H1 (cell line): Measurements from ENCODE around the gene GAD2. TPM values are rescaled to one million over a fixed set of nuclear protein-coding genes. Genes with fewer than 3 reads are reported as not detected.

ENCODE experiments used
- CTCF ChIA-PET: fragments of 300-600 bp; sonication (Branson Sonifier 250); formaldehyde crosslinking; loops from one replicate; lab custom pipeline; 2021; ENCODE audit not compliant: partially characterized antibody; lab: Charles Lee
- POLR2A ChIA-PET: fragments of 300-600 bp; sonication (Branson Sonifier 250); formaldehyde crosslinking; loops from one replicate; lab custom pipeline; 2021; ENCODE audit warnings: inconsistent platforms; ENCODE audit not compliant: partially characterized antibody; lab: Charles Lee
- DNase-seq, 2 experiments: peaks; one replicate each; pipeline versions ENCODE4 v3.0.0 to v3.0.0-alpha.2; 2010 to 2022; ENCODE audit warnings: low spot score in 2 of 2, low read depth in 1 of 2, mixed read lengths in 1 of 2
- FAIRE-seq: peaks from 2 replicates; lab custom pipeline; 2011; peaks lifted over from hg19 to GRCh38; lab: Jason Lieb, UNC
- H2AFZ ChIP-seq: 2 replicates; pipeline ENCODE4 v1.8.1; 2012; ENCODE audit warnings: low read length, inconsistent platforms
- H2AK5ac ChIP-seq: 2 replicates; pipeline ENCODE4 v1.6.1; 2013; ENCODE audit warnings: low read depth, low read length
- H2BK120ac ChIP-seq: replicated peaks from 2 replicates; pipeline ENCODE3; 2013; ENCODE audit warnings: low read depth, low read length, inconsistent platforms
- H2BK12ac ChIP-seq: 2 replicates; pipeline ENCODE4 v1.6.1; 2013; ENCODE audit warnings: low read depth, low read length
- H2BK15ac ChIP-seq: 2 replicates; pipeline ENCODE4 v1.6.1; 2013; ENCODE audit warnings: low read length
- H2BK20ac ChIP-seq: 2 replicates; pipeline ENCODE4 v1.6.1; 2013; ENCODE audit warnings: low read length
- H2BK5ac ChIP-seq: 2 replicates; pipeline ENCODE4 v1.6.1; 2013; ENCODE audit warnings: low read depth, low read length
- H3K14ac ChIP-seq: 2 replicates; pipeline ENCODE4 v1.6.1; 2013; ENCODE audit warnings: inconsistent platforms; ENCODE audit not compliant: insufficient read length
- H3K18ac ChIP-seq: 2 replicates; pipeline ENCODE4 v1.6.1; 2013; ENCODE audit warnings: low read length; ENCODE audit errors: extremely low read depth
- H3K23ac ChIP-seq: 2 replicates; pipeline ENCODE4 v1.6.1; 2013; ENCODE audit warnings: inconsistent platforms; ENCODE audit not compliant: insufficient read length
- H3K23me2 ChIP-seq: 2 replicates; pipeline ENCODE4 v1.6.1; 2013; ENCODE audit warnings: low read depth, low read length
- H3K27ac ChIP-seq: 2 replicates; pipeline ENCODE4 v1.6.1; 2011; ENCODE audit warnings: low read depth, low read length, inconsistent platforms
- H3K27me3 ChIP-seq, 4 experiments: replicated peaks in 1 of 4; 1 replicate in 1 of 4; 2 replicates in 3 of 4; pipeline versions ENCODE4 v1.6.1 to v1.8.1; 2011 to 2013; ENCODE audit warnings: low read length in 3 of 4, mild to moderate bottlenecking in 3 of 4, inconsistent platforms in 2 of 4, mixed read lengths in 2 of 4, moderate library complexity in 1 of 4; ENCODE audit not compliant: control insufficient read depth in 3 of 4, insufficient read depth in 3 of 4; ENCODE audit errors: extremely low read depth in 1 of 4
- H3K36me3 ChIP-seq, 4 experiments: 2 replicates each; pipeline versions ENCODE4 v1.6.1 to v1.8.1; 2011 to 2013; ENCODE audit warnings: mild to moderate bottlenecking in 4 of 4, low read length in 3 of 4, moderate library complexity in 2 of 4, control low read depth in 1 of 4, inconsistent platforms in 1 of 4; ENCODE audit not compliant: insufficient read depth in 4 of 4, control insufficient read depth in 2 of 4
- H3K4ac ChIP-seq: replicated peaks from 2 replicates; pipeline ENCODE3; 2013; ENCODE audit warnings: low read length, low read depth, mixed read lengths, inconsistent platforms; ENCODE audit not compliant: insufficient read length
- H3K4me1 ChIP-seq, 4 experiments: replicated peaks in 1 of 4; 1 replicate in 1 of 4; 2 replicates in 3 of 4; pipeline versions ENCODE4 v1.6.1 to v1.8.1; 2011 to 2013; ENCODE audit warnings: low read length in 3 of 4, inconsistent platforms in 2 of 4, mixed read lengths in 1 of 4; ENCODE audit not compliant: insufficient read depth in 4 of 4, control insufficient read depth in 3 of 4
- H3K4me2 ChIP-seq, 2 experiments: 2 replicates each; pipeline versions ENCODE4 v1.6.1 to v1.8.1; 2011 to 2013; ENCODE audit warnings: low read depth in 2 of 2, low read length in 2 of 2, control low read depth in 1 of 2, inconsistent platforms in 1 of 2, mild to moderate bottlenecking in 1 of 2; ENCODE audit not compliant: insufficient read depth in 1 of 2
- H3K4me3 ChIP-seq, 4 experiments: fragments of 200-600, 300-600 bp in 1 of 4; sonication (generic), shearing (Covaris generic), sonication (Bioruptor Twin) in 1 of 4; 2 replicates each; pipeline versions ENCODE4 v1.5.1 to v1.8.1; 2011 to 2016; ENCODE audit warnings: low read length in 4 of 4, low read depth in 3 of 4, control low read depth in 2 of 4, inconsistent platforms in 2 of 4, mild to moderate bottlenecking in 2 of 4, mixed read lengths in 1 of 4, moderate library complexity in 1 of 4; ENCODE audit not compliant: insufficient read depth in 2 of 4; ENCODE audit errors: extremely low read depth in 1 of 4
- H3K56ac ChIP-seq: replicated peaks from 2 replicates; pipeline ENCODE3; 2013; ENCODE audit warnings: low read depth, mild to moderate bottlenecking, mixed read lengths, low read length, inconsistent platforms; ENCODE audit not compliant: insufficient read length
- H3K79me1 ChIP-seq: 2 replicates; pipeline ENCODE4 v1.6.1; 2013; ENCODE audit warnings: low read depth, low read length, control low read depth
- H3K79me2 ChIP-seq, 2 experiments: 2 replicates each; pipeline versions ENCODE4 v1.6.1 to v1.8.1; 2012 to 2013; ENCODE audit warnings: low read length in 2 of 2, mild to moderate bottlenecking in 2 of 2, inconsistent platforms in 1 of 2; ENCODE audit not compliant: insufficient read depth in 2 of 2, control insufficient read depth in 1 of 2
- H3K9ac ChIP-seq, 4 experiments: replicated peaks in 1 of 4; 1 replicate in 1 of 4; 2 replicates in 3 of 4; pipeline versions ENCODE4 v1.6.1 to v1.8.1; 2011 to 2013; ENCODE audit warnings: low read depth in 3 of 4, low read length in 3 of 4, control low read depth in 2 of 4, mild to moderate bottlenecking in 2 of 4, moderate library complexity in 2 of 4, inconsistent platforms in 1 of 4; ENCODE audit errors: extremely low read depth in 1 of 4
- H3K9me3 ChIP-seq, 2 experiments: 2 replicates each; pipeline versions ENCODE4 v1.6.1 to v1.8.1; 2012 to 2013; ENCODE audit warnings: mild to moderate bottlenecking in 2 of 2, moderate library complexity in 2 of 2, control low read depth in 1 of 2, inconsistent platforms in 1 of 2, low read depth in 1 of 2, low read length in 1 of 2, mixed read lengths in 1 of 2; ENCODE audit not compliant: insufficient read depth in 2 of 2
- H4K20me1 ChIP-seq, 2 experiments: replicated peaks in 1 of 2; 2 replicates each; pipeline versions ENCODE3 to v1.8.1; 2011 to 2013; ENCODE audit warnings: inconsistent platforms in 2 of 2, low read length in 2 of 2, mild to moderate bottlenecking in 1 of 2; ENCODE audit not compliant: insufficient read depth in 2 of 2, control insufficient read depth in 1 of 2
- H4K5ac ChIP-seq: 2 replicates; pipeline ENCODE4 v1.6.1; 2013; ENCODE audit warnings: low read length, low read depth, mixed read lengths, inconsistent platforms; ENCODE audit not compliant: insufficient read length
- H4K8ac ChIP-seq: 2 replicates; pipeline ENCODE4 v1.8.0; 2013; ENCODE audit warnings: mild to moderate bottlenecking, moderate library complexity, low read length, inconsistent platforms; ENCODE audit not compliant: insufficient read depth; ENCODE audit errors: extremely low read depth
- H4K91ac ChIP-seq: replicated peaks from 2 replicates; pipeline ENCODE3; 2013; ENCODE audit warnings: low read length, mixed read lengths, inconsistent platforms; ENCODE audit not compliant: insufficient read length
- ATF2 ChIP-seq: IDR thresholded peaks from 2 replicates; pipeline ENCODE4 v1.6.1; 2012; ENCODE audit warnings: low read length, inconsistent platforms
- CHD2 ChIP-seq: IDR thresholded peaks from 2 replicates; pipeline ENCODE4 v1.6.1; 2012; ENCODE audit warnings: low read length, improper control_type of control experiment
- EGR1 ChIP-seq: IDR thresholded peaks from 2 replicates; pipeline ENCODE4 v1.6.1; 2011; ENCODE audit warnings: low read depth, low read length, borderline replicate concordance
- FOSL1 ChIP-seq: IDR thresholded peaks from 2 replicates; pipeline ENCODE4 v1.6.1; 2011; ENCODE audit warnings: mild to moderate bottlenecking, low read depth, low read length, moderate library complexity; ENCODE audit not compliant: insufficient read depth
- MAX ChIP-seq: IDR thresholded peaks from 2 replicates; pipeline ENCODE4 v1.6.1; 2012; ENCODE audit warnings: inconsistent platforms
- PHF8 ChIP-seq: fragments of 200-600 bp; sonication (generic); conservative IDR thresholded peaks from 2 replicates; pipeline ENCODE4 v1.7.1; 2012; ENCODE audit warnings: low read depth, mild to moderate bottlenecking, inconsistent platforms, low read length, moderate library complexity
- RBBP5 ChIP-seq: IDR thresholded peaks from 2 replicates; pipeline ENCODE4 v1.7.1; 2012; ENCODE audit warnings: low read depth, mild to moderate bottlenecking, inconsistent platforms, low read length, moderate library complexity, borderline replicate concordance
- RXRA ChIP-seq: IDR thresholded peaks from 2 replicates; pipeline ENCODE4 v1.6.1; 2011; ENCODE audit warnings: low read depth, mild to moderate bottlenecking, low read length, moderate library complexity; ENCODE audit not compliant: insufficient read depth
- SIN3A ChIP-seq, 2 experiments: IDR thresholded peaks in 1 of 2; conservative IDR thresholded peaks in 1 of 2; 2 replicates each; pipeline ENCODE4 v1.6.1; 2011 to 2012; ENCODE audit warnings: low read length in 2 of 2, improper control_type of control experiment in 1 of 2, low read depth in 1 of 2, mild to moderate bottlenecking in 1 of 2
- SIRT6 ChIP-seq: IDR thresholded peaks from one replicate; pipeline ENCODE4 v1.7.1; 2012; ENCODE audit warnings: low read length, inconsistent platforms
- SIX5 ChIP-seq: IDR thresholded peaks from 2 replicates; pipeline ENCODE4 v1.6.1; 2011; ENCODE audit warnings: mild to moderate bottlenecking, low read depth, low read length
- WGBS, 2 experiments: shearing (Covaris generic) in 1 of 2; methylation state at CpG; one replicate each; pipeline versions ENCODE4 v1.1.6 to v1.1.7; 2013 to 2015; ENCODE audit warnings: low lambda C conversion rate in 2 of 2, mixed read lengths in 2 of 2, inconsistent platforms in 1 of 2, low coverage in 1 of 2, missing lambda C conversion rate in 1 of 2; ENCODE audit not compliant: insufficient replicate concordance in 2 of 2, insufficient coverage in 1 of 2, insufficient read length in 1 of 2; ENCODE audit errors: extremely low coverage in 1 of 2, missing lambda C conversion rate in 1 of 2; 5-methylcytosine and 5-hydroxymethylcytosine counted together
- polyA plus RNA-seq, 7 experiments: library from polyadenylated mRNA; depleted of rRNA in 3 of 7; stranded (reverse) in 5 of 7; unstranded in 2 of 7; fragments of >200 nt in 5 of 7; fragments of 200-250 nt in 2 of 7; gene quantifications; 1 replicate in 5 of 7; 2 replicates in 1 of 7; 4 replicates in 1 of 7; pipeline versions ENCODE4 v1.2.1 to v1.2.3, GENCODE V29; 2011 to 2013; ENCODE audit warnings: missing spikeins in 2 of 7, mixed read lengths in 2 of 7
- total RNA-seq: library from RNA; stranded (reverse); fragmentation: NEBNext Ultra II Directional; extraction: Animal tissue kit (Norgen Biotek cat#: 25700); gene quantifications from 2 replicates; pipeline ENCODE4 v1.2.1, GENCODE V29; 2021

The GAD2 gene
- total and polyA plus RNA-seq, 2 of the 8 experiments (the other 6 are each of a cell fraction or from before 2014, with no cell fraction given) = 0.30 to 0.47 TPM

GRCh38 chr10:26249681-26250080 lies 33.1 kb downstream of the GAD2 start:
- no peaks in the 10 kb centered on the region for H3K27me3 ChIP-seq
- no peaks in the 10 kb centered on the region for H3K79me1 ChIP-seq
- H2BK20ac ChIP-seq = no peak overlapping the region
- POLR2A ChIA-PET = no interaction called here
- H4K20me1 ChIP-seq = no peaks in the 10 kb centered on the region
- no peak overlapping the region for H3K27ac ChIP-seq
- no peak overlapping the region for H4K91ac ChIP-seq
- H3K9me3 ChIP-seq = no peaks in the 10 kb centered on the region
- no peak overlapping the region for H3K4me2 ChIP-seq
- WGBS, 2 experiments = 86% methylated on average over 6 of the region's 6 CpGs; no CpG with 5 or more reads in 1 of the 2 experiments
- TF ChIP-seq RBBP5 (no peak), RXRA (no peak), SIRT6 (no peak), FOSL1 (no peak), PHF8 (no peak), MAX (no peak), ATF2 (no peak), SIN3A (conservative IDR thresholded peaks at IDR 0.05 in 1 of 2, IDR thresholded peaks at IDR 0.05 in 1 of 2; ENCODE audit: low read depth in 1 of 2, low read length in 2 of 2) (no peak), EGR1 (no peak), SIX5 (no peak), CHD2 (no peak)
- no peak overlapping the region for H3K56ac ChIP-seq
- H4K5ac ChIP-seq = no peak overlapping the region
- H3K4me1 ChIP-seq = no peaks in the 10 kb centered on the region; a peak in 1 of 7 replicates
- no peaks in the 10 kb centered on the region for H3K23me2 ChIP-seq
- H3K79me2 ChIP-seq = no peaks in the 10 kb centered on the region
- no peak overlapping the region for H3K9ac ChIP-seq
- H2BK120ac ChIP-seq = no peak overlapping the region
- no peak overlapping the region for H3K14ac ChIP-seq
- DNase-seq (no peak), FAIRE-seq (no peak)
- H3K18ac ChIP-seq = no peak overlapping the region
- no peak overlapping the region for H2BK12ac ChIP-seq
- no peak overlapping the region for H2BK5ac ChIP-seq
- CTCF ChIA-PET = interaction anchor here (0.5 to 1.9 kb wide), 4 partner anchors 9 to 487 kb away, joined by 3 to 4 read pairs (median 3); no protein-coding TSS in a partner anchor
- no peak overlapping the region for H2BK15ac ChIP-seq
- no peak overlapping the region for H3K23ac ChIP-seq
- no peak overlapping the region for H2AK5ac ChIP-seq
- no peak overlapping the region for H4K8ac ChIP-seq
- H3K4me3 ChIP-seq = no peak overlapping the region
- H3K36me3 ChIP-seq = no peaks in the 10 kb centered on the region
- H3K4ac ChIP-seq = no peak overlapping the region
- no peak overlapping the region for H2AFZ ChIP-seq
